HG03103 (cell line): ENCODE data around the gene UBAC2.

Experiments used
- ATAC-seq: cut with Tn5 transposase; IDR thresholded peaks from one replicate; pipeline ENCODE4 v1.9.1; 2021; ENCODE audit warnings: low read depth; ENCODE audit not compliant: unreplicated experiment

The UBAC2 gene

DNA sequence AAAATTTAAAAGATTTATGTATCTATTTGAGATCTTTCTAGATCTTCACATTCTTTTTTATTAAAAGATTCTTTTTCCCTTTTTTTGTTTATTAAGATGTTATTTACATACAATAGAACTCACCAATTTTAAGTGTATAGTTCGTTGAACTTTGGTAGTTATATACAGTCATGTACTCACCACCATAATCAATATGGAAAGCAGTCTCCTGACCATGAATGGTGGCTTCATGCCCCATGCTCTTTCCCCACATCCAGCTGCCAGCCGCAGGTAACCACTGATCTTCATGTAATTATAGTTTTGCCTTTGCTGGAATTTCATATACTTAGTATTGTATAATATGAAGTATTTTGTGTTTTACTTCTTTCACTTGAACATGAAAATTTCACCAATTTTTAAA, 127.1 kb downstream of the UBAC2 start:
- ATAC-seq: no peak

- no peak for ATAC-seq
Observed at GRCh38 chr13:99329477-99329876, 128.8 kb downstream of the UBAC2 start.

GRCh38 chr13:99330942-99331341, 130.3 kb downstream of the UBAC2 start:
- ATAC-seq: no peak

- ATAC-seq: peak; percentile 67
Observed at GRCh38 chr13:99331881-99332293, 131.2 kb downstream of the UBAC2 start.

GRCh38 chr13:99332456-99332855, 131.8 kb downstream of the UBAC2 start:
- ATAC-seq: no peak

GRCh38 chr13:99334221-99334620, 133.6 kb downstream of the UBAC2 start:
- no peak for ATAC-seq

- ATAC-seq: no peak
Observed at GRCh38 chr13:99335087-99335486, 134.4 kb downstream of the UBAC2 start.

GRCh38 chr13:99335603-99336002, 134.9 kb downstream of the UBAC2 start:
- ATAC-seq: peak; percentile 70

DNA sequence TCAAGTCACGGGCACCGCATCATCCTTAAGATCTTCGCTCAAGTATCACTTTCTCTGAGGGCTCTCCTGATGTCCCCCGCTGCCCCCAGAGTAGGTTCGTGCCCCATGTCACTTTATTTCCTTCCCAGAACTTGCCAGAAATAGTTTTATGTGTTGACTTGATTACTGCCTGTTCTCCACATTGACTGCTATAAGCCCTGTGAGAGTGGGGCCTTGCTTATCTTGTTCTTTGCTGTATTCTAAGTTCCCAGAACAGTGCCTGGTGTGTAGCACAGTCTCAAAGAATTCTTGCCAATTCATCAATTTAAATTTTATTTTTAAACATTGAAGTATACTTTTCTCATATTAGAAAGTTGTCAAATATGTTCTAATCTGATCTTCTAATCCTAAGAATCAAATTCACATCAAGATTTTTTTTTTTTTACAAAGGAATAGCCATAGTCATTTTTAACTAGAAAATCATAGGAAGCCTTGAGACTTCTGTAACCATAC, 138.6 kb downstream of the UBAC2 start:
- ATAC-seq: no peak

- no peak for ATAC-seq
Observed at GRCh38 chr13:99339736-99340397, 139.2 kb downstream of the UBAC2 start.

- ATAC-seq: no peak
Observed at GRCh38 chr13:99340638-99341037, 140.0 kb downstream of the UBAC2 start.

DNA sequence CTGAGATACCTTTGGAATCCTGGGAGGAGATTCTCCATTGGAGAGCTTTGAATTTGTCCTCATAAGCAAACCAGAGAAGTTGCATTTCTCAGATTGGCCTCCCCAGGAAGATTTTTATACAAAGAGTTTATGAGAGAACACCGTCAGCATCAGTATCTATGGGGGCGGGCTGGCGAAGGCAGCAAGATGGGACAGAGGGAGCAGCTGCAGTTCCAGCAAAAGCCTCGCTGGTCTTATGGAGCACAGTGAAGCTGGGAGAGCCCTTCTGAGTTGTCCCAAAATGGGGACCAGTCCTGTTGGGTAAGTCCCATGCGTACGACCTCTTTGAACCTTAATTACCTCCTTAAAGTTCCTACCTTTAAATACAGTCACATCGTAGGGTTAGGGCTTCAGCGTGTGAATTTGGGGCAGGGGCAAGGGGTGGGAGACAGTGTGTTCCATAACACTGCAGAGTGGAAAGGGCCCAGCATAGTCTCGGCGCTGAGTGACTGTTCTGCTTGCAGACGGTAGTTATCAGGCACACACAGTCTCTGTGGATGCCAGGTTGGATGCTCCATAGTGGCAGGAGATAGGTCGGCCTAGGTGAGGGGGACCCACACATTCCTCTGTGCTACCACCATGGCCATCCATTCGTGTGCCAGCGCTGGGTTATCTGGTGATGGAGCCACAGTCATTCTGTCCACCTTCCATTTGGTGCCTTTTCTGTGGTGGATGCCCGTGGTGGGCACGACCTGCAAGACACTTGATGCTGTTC, 141.5 kb downstream of the UBAC2 start:
- ATAC-seq: no peak

DNA sequence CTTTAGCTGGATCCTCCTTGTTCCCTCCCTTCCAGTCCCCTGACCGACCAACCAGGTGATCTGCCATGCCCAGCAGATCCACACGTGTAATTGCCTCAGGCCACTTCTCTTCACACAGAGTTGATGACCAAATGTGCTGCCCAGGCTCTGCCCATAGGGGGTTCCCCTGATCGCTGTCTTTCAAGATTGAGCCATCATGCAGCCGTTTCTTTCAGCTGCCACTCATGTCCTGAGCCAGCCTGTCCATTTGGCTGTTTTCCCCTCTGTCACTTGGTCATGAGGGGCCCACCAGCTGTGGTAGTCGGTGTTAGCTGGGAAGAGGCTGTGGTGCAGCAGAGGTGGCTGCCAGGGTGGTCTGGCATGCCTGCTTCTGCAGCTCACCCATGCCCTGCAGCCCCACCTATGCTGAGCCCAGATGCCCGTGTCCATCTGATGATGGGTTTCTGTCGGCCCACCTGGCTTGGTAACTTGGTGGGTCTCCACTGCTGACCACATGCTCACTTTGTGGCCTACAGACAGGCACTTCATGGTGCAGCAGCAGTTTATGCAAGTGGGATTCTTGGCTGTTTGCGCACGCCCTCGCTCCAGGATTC, 142.2 kb downstream of the UBAC2 start:
- no peak for ATAC-seq

DNA sequence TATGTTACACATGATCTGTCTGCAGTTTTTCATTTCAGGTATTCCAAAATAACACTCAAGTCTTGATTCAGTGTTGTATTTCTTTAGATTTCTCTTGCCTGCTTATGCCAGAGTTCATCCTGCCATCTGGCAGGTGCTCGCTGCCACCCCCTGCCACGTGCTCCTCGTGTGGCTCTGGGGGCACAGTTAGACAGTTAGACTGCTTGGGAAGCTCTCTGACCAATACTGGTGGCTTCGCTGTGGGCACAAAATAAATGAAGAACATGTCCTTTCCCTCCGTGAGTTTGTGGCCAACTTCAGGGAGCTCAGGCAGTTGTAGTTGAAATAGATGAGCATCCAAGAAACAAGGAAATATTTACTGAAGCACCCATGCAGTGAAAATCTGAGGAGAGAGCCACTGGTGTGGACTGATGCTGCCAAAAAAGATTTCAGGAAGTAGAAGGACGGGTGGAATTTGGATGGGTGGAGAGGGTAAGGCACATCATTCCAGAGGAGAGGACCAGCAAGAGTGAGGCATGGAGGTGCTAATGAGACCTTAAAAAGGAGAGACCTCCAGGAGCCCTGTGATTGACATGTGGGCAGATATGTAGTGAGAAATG, 144.1 kb downstream of the UBAC2 start:
- no peak for ATAC-seq

GRCh38 chr13:99345345-99345744, 144.7 kb downstream of the UBAC2 start:
- no peak for ATAC-seq

DNA sequence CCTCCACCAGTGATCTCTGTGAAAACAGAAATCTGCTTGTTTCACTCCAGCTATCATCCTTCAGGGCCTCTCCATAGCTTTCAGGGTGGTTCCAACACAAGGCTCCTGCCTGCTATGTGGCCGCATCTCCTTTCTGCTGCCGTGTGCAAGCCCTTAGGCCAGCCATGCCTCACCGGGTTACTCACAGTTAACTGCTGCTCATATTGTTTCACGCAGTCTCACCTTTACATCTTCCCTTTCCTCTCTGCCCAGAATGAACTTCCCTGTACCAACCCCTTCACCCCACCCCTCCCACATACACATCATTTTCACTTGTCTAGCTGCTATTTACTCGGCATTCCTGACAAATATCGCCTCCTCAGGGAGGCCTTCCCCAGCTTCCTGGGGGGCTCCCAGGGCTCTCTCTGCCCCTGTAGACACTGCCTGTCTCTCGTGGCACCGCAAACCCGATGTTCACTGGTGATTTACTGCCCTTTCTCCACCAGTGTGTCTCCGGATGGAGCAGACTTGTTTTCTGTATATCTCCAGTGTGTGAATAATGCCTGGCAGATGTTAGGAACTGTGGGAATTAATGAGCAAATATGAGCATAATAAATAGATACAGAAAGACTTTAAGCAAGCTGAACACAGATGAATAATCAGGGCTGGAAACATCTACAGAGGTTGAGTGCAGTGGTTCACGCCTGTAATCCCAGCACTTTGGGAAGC, 145.8 kb downstream of the UBAC2 start:
- no peak for ATAC-seq

DNA sequence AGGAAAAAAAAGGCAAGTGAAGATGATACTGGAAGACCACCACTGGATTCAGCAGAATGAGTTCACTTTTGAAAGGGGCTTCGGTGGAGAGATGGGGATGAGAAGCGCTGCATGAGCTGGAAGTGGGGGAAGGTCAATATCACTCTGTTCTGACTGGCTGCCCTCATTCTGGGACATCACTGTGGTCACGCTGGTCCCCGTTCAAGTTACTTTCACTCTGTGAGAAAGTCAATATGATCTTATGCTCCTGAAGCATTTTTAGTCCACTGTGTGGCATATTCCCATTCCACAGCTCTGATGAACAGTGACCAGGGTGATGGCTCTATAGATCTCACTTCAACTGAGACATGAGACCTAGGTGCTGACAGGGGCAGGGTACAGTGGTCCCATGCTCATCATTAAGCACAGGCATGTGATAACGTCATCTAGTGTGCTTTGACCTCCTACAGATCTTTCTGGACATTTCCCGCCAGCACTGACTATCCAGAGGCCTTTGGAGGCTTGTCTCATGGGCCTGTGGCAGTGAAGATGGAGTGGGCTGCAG, 146.8 kb downstream of the UBAC2 start:
- ATAC-seq: peak; percentile 11

GRCh38 chr13:99347911-99348451, 147.3 kb downstream of the UBAC2 start:
- peak; percentile 48 for ATAC-seq

GRCh38 chr13:99350191-99350590, 149.5 kb downstream of the UBAC2 start:
- no peak for ATAC-seq

- ATAC-seq: no peak
Observed at GRCh38 chr13:99351772-99352171, 151.1 kb downstream of the UBAC2 start.
